NCI-H2107 treated with DMSO at 0.1 percent for 48 hours (cell line): ENCODE results near the gene KIF3A.
"Not testable (repeated sequence)": the region's sequence is repeated elsewhere in the genome, so short reads cannot be mapped to it uniquely, and the experiment has no call there.

Experiments used
- DNase-seq: peaks from one replicate; lab custom pipeline; 2025; ENCODE audit not compliant: unreplicated experiment; lab: John Stamatoyannopoulos, UW

KIF3A gene

GRCh38 chr5:132729896-132730295, 7.5 kb downstream of the KIF3A start:
- no peak for DNase-seq

DNA sequence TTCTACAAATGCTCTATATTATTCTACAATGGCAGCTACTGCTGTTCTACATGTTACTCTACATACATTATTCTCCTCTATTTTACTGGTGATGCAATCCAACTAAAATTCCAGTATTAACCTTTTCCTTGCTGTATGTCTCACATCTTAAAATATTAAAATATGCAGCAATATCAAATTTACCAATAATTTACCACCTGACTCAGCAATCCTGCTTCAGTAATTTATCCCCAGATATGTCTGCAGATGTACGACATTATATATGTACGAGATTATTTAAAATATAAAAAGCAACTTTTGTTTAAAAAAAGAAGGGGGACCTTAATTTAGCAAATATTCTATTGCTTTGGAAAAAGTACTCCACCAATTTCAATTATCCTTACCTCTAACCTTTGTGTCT, 11.6 kb downstream of the KIF3A start:
- no peak for DNase-seq

DNA sequence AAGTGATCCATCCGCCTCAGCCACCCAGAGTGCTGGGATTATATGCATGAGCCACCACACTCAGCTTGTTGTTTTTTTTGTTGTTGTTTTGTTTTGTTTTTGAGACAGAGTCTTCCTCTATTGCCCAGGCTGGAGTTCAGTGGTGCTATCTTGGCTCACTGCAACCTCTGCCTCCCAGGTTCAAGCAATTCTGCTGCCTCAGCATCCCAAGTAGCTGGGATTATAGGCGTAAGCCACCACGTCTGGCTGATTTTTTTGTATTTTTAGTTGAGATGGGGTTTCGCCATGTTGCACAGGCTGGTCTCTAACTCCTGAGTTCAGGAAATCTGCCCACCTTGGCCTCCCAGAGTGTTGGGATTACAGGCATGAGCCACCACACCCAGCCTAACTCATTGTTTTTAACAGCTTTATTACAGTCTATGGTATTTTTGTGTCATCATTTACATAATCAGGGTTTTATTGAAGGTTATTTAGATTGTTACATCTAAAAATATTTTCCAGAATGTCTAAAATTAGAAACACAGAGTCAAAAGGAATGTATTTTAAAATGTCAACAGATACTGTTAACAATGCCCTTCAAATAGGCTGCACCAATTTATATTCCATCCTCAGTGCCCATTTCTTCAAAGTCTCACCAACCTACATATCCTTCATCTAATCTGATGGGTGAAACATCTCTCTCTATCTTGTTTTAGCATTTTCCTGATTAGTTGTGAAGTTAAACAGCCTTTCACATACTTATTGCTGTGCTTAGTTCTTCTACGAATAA, 18.6 kb downstream of the KIF3A start:
- DNase-seq: no peak

DNA sequence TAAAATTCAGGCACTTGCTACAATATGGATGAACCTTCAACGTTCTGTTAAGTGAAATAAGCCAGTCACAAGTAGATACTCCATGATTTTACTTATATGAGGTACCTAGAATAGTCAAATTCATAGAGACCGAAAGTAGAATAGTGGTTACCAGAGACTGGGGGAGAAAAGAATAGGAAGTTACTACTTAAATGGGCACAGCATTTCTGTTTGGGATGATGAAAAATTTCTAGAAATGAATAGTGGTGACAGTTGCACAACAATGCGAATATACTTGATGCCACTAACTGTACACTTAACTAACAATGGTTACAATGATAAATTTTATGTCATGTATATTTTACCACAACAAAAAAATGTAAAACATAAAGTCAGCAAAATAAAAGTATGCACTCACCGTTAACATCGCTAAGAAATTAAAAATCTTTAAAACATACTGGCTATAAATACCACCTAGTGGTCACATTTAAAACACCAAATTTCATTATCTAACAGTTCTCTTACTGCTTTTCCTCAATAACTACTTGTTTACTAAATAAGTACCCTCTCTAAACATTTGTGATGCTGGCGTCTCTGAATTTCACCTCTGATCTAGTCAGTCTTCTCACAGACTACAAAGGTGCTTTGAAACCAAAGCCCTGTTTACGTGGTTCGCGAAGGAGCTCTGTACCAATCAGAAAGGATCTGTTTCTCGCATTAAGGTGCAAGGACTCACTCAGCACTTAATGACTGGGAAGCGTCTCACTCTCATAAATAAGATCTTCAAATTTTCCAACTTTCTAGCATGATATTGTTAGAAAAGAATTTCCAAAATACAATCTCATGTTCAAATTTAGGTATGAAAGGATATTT, 22.7 kb downstream of the KIF3A start:
- DNase-seq: peak; percentile 4

DNA sequence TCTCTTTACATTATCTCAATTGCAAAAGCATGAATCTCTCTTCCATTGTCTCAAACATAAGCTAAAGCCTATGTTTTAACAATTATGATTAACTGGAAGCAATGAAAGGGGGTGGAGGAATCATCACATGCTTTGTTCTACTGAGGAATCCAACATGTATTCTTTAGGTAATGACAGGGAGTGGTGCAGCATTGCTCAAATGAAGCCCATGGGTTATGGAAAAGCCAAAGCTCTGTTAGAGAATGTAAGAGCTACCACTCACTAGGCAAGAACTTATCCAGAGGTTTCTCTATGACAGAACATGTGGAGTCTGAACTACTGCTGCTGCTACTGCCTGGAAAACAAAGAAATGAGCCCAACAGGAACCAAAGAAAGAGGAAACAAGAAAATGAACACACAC, 28.7 kb downstream of the KIF3A start:
- DNase-seq: no peak

DNA sequence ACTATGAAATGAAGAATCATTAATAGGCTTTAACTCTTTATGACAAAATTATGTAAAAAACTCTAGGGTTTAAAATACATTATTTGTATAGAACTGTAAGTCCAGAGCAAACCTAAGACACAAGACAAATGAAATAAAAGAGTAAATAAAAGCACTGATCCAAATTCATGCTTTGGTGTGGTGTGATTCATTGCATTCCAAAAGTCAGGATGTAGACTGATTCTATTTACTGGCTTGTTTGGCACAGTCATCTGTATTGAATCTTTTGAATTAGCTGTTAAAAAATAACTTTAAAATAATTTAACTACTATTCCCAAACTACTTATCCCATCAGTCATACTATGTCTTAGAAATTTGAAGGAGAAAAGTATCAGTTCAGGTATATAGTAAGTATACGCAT, 32.5 kb downstream of the KIF3A start:
- DNase-seq: no peak

DNA sequence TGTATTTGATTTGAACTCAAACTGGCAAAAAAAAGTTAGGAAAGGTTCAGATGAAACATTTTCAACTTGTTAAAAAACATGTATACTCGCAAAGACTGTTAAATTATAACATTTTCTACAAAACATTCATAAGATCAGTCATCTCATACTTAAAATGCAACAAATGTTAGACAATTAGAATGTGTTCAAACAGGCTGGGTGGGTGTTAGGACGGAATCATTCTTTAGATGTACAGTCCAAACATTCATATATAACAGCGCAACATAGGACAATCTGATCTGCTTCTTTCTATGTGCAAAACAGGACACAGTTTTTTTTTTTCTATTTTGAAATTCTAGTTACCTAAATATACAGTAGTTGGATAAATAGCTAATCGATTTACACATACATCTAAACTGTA, 41.4 kb downstream of the KIF3A start:
- DNase-seq: no peak

DNA sequence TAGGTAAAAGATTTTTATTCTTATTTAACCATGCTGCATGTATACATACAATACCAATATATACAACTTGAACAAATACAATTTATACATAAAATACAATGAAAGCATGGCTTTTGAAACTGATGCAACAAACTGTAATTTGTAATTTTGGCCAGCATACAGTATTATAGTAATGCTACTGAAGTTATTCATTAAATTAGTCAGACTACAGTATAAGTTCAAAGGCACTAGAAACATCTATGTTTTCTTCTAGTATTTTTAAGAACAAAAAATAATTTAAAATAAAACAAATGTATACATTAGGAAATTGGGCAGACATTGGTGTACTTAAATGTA, 44.7 kb downstream of the KIF3A start:
- DNase-seq: no peak

- not testable (repeated sequence) for DNase-seq
These were observed 45.4 kb downstream of the KIF3A start for GRCh38 chr5:132691755-132692631.

GRCh38 chr5:132690156-132690555, 47.2 kb downstream of the KIF3A start:
- DNase-seq: no peak

GRCh38 chr5:132689513-132689912, 47.8 kb downstream of the KIF3A start:
- no peak for DNase-seq

DNA sequence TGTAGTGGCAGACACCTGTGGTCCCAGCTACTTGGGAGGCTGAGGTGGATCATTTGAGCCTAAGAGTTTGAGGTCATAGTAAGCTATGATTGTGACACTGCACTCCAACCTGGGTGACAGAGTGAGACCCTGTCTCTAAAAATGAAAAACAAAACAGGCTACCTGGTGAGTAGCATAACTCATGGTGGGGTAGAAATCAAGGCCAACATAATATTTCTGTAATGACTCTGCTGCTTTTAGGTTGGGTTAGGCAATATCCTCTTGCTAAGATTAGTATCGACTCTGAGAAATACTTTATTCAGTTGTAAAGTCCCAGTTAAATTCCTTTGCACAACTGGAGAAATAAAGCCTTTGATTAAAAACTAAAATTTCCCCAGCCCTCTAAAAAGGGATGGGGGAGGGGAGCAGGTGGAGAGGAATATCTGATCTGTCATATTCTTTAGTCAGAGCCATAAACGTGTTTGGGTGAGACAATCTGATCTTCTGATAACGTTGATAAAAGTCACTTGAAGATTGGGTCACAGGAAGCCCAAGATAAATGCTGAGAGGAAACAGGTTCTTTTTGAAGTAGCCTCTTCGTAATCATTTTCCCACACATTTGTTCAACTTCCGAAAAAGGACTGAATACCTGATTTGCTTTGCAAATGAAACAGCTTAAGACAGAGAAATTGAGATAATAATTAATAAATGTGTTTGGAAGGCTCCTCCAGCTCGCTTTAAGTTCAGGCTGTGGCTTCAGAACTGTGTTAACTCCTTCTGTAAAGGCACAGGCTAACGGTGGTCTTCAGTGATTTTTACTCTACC, 48.6 kb downstream of the KIF3A start:
- DNase-seq: no peak

DNA sequence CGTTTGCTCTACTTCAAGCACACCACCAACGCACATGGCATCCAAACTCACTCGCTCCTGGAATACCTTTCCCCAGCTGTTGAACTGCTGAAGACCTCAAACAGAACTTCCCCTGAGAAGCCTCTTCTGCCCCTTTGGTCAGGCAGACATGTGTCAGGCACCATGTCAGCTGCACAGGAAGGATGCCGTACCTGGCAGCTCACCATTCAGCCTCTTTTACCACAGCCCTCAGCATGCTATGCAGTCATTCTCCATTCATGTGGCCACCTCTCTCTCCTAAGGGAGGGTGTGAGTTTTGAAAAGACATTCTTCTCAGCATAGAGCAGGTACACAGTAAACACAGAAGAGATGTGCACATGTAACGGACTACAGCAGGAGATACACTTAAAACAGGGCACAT, 49.4 kb downstream of the KIF3A start:
- DNase-seq: no peak

GRCh38 chr5:132686193-132686592, 51.2 kb downstream of the KIF3A start:
- DNase-seq: no peak

- no peak for DNase-seq
These were observed 52.2 kb downstream of the KIF3A start for GRCh38 chr5:132684922-132685720.

DNA sequence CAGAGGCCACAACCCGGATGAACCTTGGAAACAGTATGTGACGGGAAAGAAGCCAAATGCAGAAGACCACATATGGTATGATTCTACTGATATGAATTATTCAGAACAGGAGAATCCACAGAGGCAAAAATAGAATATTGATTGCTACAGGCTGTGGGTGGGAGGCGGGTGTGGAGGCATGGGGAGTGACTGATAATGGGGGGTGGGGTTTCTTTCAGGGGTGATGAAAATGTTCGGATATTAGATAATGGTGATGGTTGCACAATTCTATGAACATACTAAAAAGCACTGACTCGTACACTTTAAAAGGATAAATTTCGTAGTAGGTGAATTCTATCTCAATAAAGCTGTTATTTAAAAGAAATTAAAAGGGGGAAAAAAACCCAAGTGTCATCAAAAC, 52.9 kb downstream of the KIF3A start:
- no peak for DNase-seq

DNA sequence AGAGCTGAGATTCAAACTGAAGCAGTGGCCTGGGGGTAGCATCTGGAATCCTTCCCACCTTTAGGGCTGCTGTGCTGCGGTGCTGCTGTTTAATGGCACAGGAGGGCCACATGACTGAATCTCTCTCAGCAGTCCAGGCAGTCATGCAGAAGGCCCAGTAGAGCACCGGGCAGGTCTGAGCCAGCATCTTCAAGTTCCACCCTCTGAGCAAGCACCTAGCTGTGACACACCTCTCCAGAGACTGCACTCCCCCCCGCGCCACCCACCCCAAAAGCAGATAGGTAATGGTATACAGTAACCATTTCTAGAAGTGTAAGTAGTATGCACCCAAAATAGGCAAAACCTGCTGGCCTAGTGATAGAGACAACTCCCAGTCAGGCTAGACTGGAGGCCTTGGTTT, 55.4 kb downstream of the KIF3A start:
- no peak for DNase-seq

GRCh38 chr5:132681476-132681831, 55.9 kb downstream of the KIF3A start:
- DNase-seq: no peak

DNA sequence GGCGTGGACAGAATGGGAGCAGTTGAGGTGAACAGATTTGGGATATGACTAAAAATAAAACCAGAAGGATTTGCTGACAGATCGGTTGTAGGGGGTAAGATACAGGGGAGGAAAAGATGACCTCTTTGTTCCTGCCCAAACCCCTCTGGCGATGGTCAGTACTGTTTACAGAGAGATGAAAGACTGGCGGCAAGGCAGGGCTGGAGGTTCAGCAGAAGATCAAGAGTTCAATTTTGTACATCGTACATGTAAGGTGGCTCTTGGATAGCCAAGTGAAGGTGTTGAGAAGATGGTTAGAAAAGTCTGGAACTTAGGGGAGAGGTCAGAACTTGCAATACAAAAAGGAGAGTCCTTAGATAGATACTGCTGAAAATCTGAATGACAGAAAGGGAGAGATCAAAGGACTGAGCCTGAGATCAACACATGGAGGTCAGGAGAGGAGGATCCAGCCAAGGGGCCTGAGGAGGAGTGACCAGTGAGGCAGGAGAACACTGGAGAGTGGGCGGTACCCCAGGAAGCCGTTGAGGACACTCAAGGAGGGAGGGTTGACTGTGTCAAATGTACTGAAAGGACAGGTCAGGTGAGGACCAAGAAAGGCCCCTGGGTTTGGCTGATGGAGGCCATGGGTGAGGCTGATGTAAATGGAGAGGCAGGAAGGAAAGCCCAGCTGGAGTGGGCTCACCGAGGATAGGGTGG, 56.4 kb downstream of the KIF3A start:
- no peak for DNase-seq
